Inferior parietal cortex (tissue), 1 donor: ENCODE measurements around the gene SLC2A3.
"Not testable (repeated sequence)": the region's sequence is repeated elsewhere in the genome, so short reads cannot be mapped to it uniquely, and the experiment has no call there.

Experiments
- DNase-seq: peaks from one replicate; pipeline ENCODE4 v3.0.0-alpha.2; 2016; ENCODE audit errors: extremely low spot score

Gene SLC2A3

GRCh38 chr12:7935590-7936581 lies at the start of gene SLC2A3:
SLC2A3 (minus strand) TSS chr12:7936187; CDS start chr12:7936034, 153 bp downstream.
- peak; percentile 67 for DNase-seq

- no peak for DNase-seq
These were observed 48.9 kb upstream of the SLC2A3 start for GRCh38 chr12:7984900-7985299.

- DNase-seq: not testable (repeated sequence)
These were observed 47.5 kb upstream of the SLC2A3 start for GRCh38 chr12:7983460-7983859.

- DNase-seq: not testable (repeated sequence)
These were observed 47.0 kb upstream of the SLC2A3 start for GRCh38 chr12:7983019-7983418.

- DNase-seq: not testable (repeated sequence)
These were observed 46.3 kb upstream of the SLC2A3 start for GRCh38 chr12:7982332-7982735.

GRCh38 chr12:7981446-7981845 lies 45.5 kb upstream of the SLC2A3 start:
- no peak for DNase-seq

- not testable (repeated sequence) for DNase-seq
These were observed 41.6 kb upstream of the SLC2A3 start for GRCh38 chr12:7977351-7978124.

GRCh38 chr12:7973457-7973825 lies 37.5 kb upstream of the SLC2A3 start:
- DNase-seq: no peak

GRCh38 chr12:7972734-7973456 lies 36.9 kb upstream of the SLC2A3 start:
- no peak for DNase-seq

GRCh38 chr12:7972269-7972668 lies 36.3 kb upstream of the SLC2A3 start:
- DNase-seq: not testable (repeated sequence)

- DNase-seq: not testable (repeated sequence)
These were observed 35.8 kb upstream of the SLC2A3 start for GRCh38 chr12:7971765-7972164.

- peak; percentile 72 for DNase-seq
These were observed 34.7 kb upstream of the SLC2A3 start for GRCh38 chr12:7970475-7971252.

- no peak for DNase-seq
These were observed 30.6 kb upstream of the SLC2A3 start for GRCh38 chr12:7966563-7966962.

- DNase-seq: not testable (repeated sequence)
These were observed 28.7 kb upstream of the SLC2A3 start for GRCh38 chr12:7964669-7965068.

- no peak for DNase-seq
These were observed 25.6 kb upstream of the SLC2A3 start for GRCh38 chr12:7961395-7962178.

- no peak for DNase-seq
These were observed 23.7 kb upstream of the SLC2A3 start for GRCh38 chr12:7959701-7960121.

GRCh38 chr12:7959278-7959677 lies 23.3 kb upstream of the SLC2A3 start:
- no peak for DNase-seq

GRCh38 chr12:7954877-7955276 lies 18.9 kb upstream of the SLC2A3 start:
- DNase-seq: not testable (repeated sequence)

GRCh38 chr12:7954418-7954817 lies 18.4 kb upstream of the SLC2A3 start:
- DNase-seq: not testable (repeated sequence)

GRCh38 chr12:7953912-7954311 lies 17.9 kb upstream of the SLC2A3 start:
- not testable (repeated sequence) for DNase-seq
